Thyroid gland (tissue), 4 donors: Measurements from ENCODE around the gene BLACAT1. TPM values are rescaled to one million over a fixed set of nuclear protein-coding genes. Genes with fewer than 3 reads are reported as not detected.

Experiments
- DNase-seq, 2 donors: peaks; one replicate each; pipeline ENCODE4 v3.0.0-alpha.2; 2019
- H3K27ac ChIP-seq, 3 donors: fragments of 200-600 bp; sonication (generic); 1 replicate in 2 of 3; 2 replicates in 1 of 3; pipeline ENCODE4 v1.5.1; 2016 to 2019; ENCODE audit warnings: mild to moderate bottlenecking in 1 of 3, moderate library complexity in 1 of 3
- H3K27me3 ChIP-seq: fragments of 200-600 bp; sonication (generic); one replicate; pipeline ENCODE4 v1.5.1; 2019
- H3K36me3 ChIP-seq, 2 donors: fragments of 200-600 bp; sonication (generic); one replicate each; pipeline ENCODE4 v1.5.1; 2016 to 2019
- H3K4me1 ChIP-seq, 2 donors: fragments of 200-600 bp; sonication (generic); one replicate each; pipeline ENCODE4 v1.5.1; 2017 to 2019
- H3K4me3 ChIP-seq, 3 donors: fragments of 200-600 bp; sonication (generic); replicated peaks in 1 of 3; 1 replicate in 2 of 3; 2 replicates in 1 of 3; pipeline ENCODE4 v1.5.1; 2016; ENCODE audit warnings: mild to moderate bottlenecking in 1 of 3
- H3K9me3 ChIP-seq: fragments of 200-600 bp; sonication (generic); one replicate; pipeline ENCODE4 v1.5.1; 2017
- POLR2A ChIP-seq, 2 donors: fragments of 450-650 bp; IDR thresholded peaks; one replicate each; pipeline ENCODE4 v1.6.1; 2017; ENCODE audit warnings: antibody characterized with exemption in 2 of 2, mild to moderate bottlenecking in 2 of 2, moderate library complexity in 1 of 2
- WGBS, 2 donors: methylation state at CpG; one replicate each; pipeline ENCODE4 v1.1.5; 2017; 5-methylcytosine and 5-hydroxymethylcytosine counted together
- intact Hi-C: fragments of 100-400 bp; cut with DNase I; formaldehyde crosslinking; loops from one replicate; pipeline ENCODE4 v1.15.1; 2023
- total RNA-seq, 4 donors: library from RNA; depleted of rRNA; stranded (reverse); fragments of >200 nt; gene quantifications; one replicate each; pipeline ENCODE4 v1.2.3, GENCODE V29; 2016
- TF ChIP-seq, protein P1 (sequence below), 6 experiments: fragments of 200-600 bp in 3 of 6; fragments of 450-650 bp in 3 of 6; sonication (generic) in 3 of 6; IDR thresholded peaks; one replicate each; pipeline ENCODE4 v1.5.1; 2016 to 2019; ENCODE audit warnings: antibody characterized with exemption in 6 of 6, mild to moderate bottlenecking in 2 of 6, inconsistent platforms in 1 of 6, moderate library complexity in 1 of 6

The BLACAT1 gene
- total RNA-seq, 4 donors from 2014 or later = 2.3 to 4.2 (median 3.2) TPM

DNA sequence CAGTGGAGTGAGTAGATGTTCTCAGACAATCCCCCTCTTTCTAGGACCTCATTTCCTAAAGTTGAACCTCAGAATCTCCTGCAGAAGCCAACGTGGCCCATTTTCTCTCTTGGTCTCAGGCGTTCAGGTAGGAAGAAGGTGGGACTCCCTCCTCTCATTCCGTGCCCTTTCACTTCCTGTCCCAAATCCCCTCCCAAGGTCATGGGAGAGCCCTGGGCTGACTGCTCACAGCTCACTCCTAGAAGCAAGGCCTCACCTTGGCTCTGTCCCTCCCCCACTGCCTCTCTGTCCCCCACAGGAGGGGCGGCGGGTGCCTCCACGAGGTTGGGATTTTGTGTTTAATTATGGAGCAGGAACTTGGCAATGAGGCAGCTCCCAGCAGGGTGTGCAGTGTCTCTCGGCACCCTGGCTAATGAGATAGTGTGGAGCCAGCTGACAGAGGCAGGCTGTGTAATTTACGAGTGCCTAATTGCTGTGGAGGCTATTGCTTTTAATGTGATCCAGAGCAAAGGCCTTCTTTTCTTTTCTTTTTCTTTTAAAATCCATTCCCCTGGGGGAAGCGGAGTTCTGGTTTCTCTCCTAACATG is 39.5 kb upstream of the BLACAT1 start:
- Histone ChIP-seq H3K27me3 (no peaks in the 10 kb centered on the region), H3K9me3 (no peaks in the 10 kb centered on the region), H3K36me3 (no peaks in the 10 kb centered on the region), H3K27ac (no peak overlapping the region), H3K4me1 (peaks cover 0 to 10% of the 10 kb centered on the region in 2 donors), H3K4me3 (no peak overlapping the region)
- intact Hi-C loops = no loop called here
- WGBS, 2 donors = 70 to 71% methylated on average over 9 of the region's 9 CpGs
- no peak for TF ChIP-seq POLR2A (IDR thresholded peaks at IDR 0.05)
- TF ChIP-seq, protein P1, sequence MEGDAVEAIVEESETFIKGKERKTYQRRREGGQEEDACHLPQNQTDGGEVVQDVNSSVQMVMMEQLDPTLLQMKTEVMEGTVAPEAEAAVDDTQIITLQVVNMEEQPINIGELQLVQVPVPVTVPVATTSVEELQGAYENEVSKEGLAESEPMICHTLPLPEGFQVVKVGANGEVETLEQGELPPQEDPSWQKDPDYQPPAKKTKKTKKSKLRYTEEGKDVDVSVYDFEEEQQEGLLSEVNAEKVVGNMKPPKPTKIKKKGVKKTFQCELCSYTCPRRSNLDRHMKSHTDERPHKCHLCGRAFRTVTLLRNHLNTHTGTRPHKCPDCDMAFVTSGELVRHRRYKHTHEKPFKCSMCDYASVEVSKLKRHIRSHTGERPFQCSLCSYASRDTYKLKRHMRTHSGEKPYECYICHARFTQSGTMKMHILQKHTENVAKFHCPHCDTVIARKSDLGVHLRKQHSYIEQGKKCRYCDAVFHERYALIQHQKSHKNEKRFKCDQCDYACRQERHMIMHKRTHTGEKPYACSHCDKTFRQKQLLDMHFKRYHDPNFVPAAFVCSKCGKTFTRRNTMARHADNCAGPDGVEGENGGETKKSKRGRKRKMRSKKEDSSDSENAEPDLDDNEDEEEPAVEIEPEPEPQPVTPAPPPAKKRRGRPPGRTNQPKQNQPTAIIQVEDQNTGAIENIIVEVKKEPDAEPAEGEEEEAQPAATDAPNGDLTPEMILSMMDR (IDR thresholded peaks at IDR 0.05) = no peak
- no peak for DNase-seq

DNA sequence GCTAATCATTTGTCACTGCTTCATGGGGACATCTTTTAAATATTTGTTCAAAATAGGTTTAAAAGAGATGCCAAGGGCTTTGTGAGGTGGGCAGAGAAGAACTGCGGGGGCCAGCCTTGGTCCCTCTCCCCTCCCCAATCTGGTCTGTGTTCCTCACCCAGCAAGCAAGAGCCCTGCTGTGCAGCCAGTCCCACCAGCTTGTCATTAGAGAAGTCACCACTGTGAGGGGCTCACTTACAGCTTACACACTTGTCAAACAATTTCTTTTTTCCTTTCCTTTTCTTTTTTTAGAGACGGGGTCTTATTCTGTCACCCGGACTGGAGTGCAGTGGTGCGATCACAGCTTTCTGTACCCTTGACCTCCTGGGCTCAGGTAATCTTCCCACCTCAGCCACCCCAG is 38.3 kb upstream of the BLACAT1 start:
- 71 to 75% methylated on average over 4 of the region's 4 CpGs for whole genome bisulfite sequencing, 2 donors
- TF ChIP-seq POLR2A (IDR thresholded peaks at IDR 0.05) = no peak
- TF ChIP-seq, protein P1 (IDR thresholded peaks at IDR 0.05) = no peak
- intact Hi-C loops = no loop called here
- peaks cover 0 to 10% of the 10 kb centered on the region in 2 donors for H3K4me1 ChIP-seq
- no peaks in the 10 kb centered on the region for H3K36me3 ChIP-seq
- no peak overlapping the region for H3K4me3 ChIP-seq
- H3K27ac ChIP-seq = no peak overlapping the region
- DNase-seq = no peak
- no peaks in the 10 kb centered on the region for H3K27me3 ChIP-seq
- H3K9me3 ChIP-seq = no peaks in the 10 kb centered on the region

DNA sequence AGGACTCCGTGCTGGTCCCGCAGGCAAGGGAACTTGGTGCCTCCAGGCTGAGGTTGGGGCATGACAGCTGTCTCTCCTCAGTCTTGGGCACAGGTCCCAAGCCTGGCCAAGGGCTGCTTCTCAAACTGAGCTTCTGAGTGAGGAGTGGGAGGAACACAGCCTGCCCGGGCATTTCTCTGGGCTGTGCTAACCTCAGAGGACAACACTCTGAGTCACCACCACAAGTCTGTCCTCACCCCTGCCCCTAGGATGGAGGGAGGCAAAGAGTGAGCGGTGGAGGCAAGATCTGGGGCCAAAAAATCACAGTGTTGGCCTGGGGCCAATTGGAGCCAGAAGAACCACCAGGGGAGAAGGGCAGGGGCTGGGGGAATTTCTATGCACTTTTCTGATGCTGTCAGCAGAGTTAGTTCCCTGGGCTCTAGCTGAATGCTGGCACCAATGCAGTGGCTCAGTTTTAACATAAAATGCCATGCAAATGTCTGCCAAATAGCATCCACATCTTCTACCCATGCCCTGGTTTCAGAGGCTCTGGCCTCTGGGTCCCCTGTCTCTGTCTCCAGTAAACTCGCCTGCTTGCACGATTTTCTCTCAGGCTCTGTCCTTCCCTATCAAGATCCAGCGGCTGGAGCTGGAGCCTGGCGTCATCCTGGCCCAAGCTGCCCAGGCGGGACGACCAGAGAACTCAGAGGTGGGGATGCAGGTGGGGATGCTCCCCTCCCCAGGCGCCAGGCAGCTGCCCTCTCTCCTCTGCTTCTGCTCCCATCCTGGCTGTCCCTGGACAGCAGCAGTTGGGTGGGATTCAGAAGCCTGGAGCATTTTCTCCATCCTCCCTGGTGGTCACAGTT is 37.6 kb upstream of the BLACAT1 start:
- WGBS, 2 donors = 39 to 58% methylated on average over 9 to 11 of the region's 11 CpGs
- H3K4me3 ChIP-seq = no peak overlapping the region
- H3K27ac ChIP-seq = no peak overlapping the region
- peaks cover 0 to 10% of the 10 kb centered on the region in 2 donors for H3K4me1 ChIP-seq
- no peaks in the 10 kb centered on the region for H3K36me3 ChIP-seq
- DNase-seq = no peak
- no peak for TF ChIP-seq POLR2A (IDR thresholded peaks at IDR 0.05)
- TF ChIP-seq, protein P1 (IDR thresholded peaks at IDR 0.05) = no peak
- intact Hi-C loops = no loop called here
- no peaks in the 10 kb centered on the region for H3K27me3 ChIP-seq
- no peaks in the 10 kb centered on the region for H3K9me3 ChIP-seq

DNA sequence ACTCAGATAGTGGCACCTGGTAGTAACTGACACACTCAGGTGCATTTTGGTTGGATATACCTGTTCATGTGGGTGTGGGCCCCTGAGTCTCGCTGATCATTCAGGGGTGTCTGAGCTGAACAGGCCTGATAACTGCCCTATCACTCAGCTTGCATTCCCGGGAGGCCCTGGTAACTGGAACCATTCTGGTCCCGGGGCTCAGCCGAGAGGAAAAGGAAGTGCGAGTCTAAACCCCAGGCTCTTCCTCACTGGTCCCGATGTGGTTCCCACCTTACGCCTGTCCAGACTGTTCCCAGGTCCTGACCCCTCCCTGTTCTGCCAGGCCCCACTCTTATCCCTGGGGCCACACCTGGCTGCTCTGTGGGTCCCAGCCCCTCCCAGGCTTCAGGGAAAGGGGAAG is 36.9 kb upstream of the BLACAT1 start:
- no peak overlapping the region for H3K27ac ChIP-seq
- no peaks in the 10 kb centered on the region for H3K36me3 ChIP-seq
- H3K4me1 ChIP-seq = peaks cover 0 to 10% of the 10 kb centered on the region in 2 donors
- intact Hi-C loops = no loop called here
- H3K4me3 ChIP-seq = no peak overlapping the region
- no peak for TF ChIP-seq POLR2A (IDR thresholded peaks at IDR 0.05)
- TF ChIP-seq, protein P1 (IDR thresholded peaks at IDR 0.05) = no peak
- 39 to 73% methylated on average over 2 to 5 of the region's 7 CpGs for WGBS, 2 donors
- no peak for DNase-seq
- H3K27me3 ChIP-seq = no peaks in the 10 kb centered on the region
- H3K9me3 ChIP-seq = no peaks in the 10 kb centered on the region

DNA sequence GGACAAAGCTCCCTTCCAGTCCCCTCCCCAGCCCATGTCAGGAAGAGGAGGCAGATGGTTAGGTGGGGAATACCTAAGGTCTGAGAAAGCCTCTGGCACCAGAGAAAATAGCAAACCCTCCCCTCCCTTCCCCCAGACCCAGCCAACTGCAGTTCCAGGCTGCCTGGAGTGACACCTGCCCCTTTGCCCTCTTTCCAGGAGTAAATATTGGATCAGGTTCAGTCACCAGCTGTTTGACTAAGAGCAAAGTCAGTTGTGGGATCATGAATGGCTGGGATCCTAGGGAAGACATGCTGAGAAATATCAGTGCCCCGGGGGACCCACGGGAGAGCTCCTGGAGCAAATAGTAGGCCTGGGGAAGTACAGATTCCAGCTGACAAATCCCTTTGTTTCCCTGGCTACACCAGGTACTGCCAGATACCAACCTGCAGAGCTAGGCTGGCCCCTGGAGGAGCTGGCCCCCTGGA is 36.4 kb upstream of the BLACAT1 start:
- no peaks in the 10 kb centered on the region for H3K36me3 ChIP-seq
- peaks cover 0 to 10% of the 10 kb centered on the region in 2 donors for H3K4me1 ChIP-seq
- DNase-seq = no peak
- H3K27ac ChIP-seq = no peak overlapping the region
- no peak overlapping the region for H3K4me3 ChIP-seq
- TF ChIP-seq POLR2A (IDR thresholded peaks at IDR 0.05) = no peak
- TF ChIP-seq, protein P1 (IDR thresholded peaks at IDR 0.05) = no peak
- no peaks in the 10 kb centered on the region for H3K27me3 ChIP-seq
- intact Hi-C loops = no loop called here
- H3K9me3 ChIP-seq = no peaks in the 10 kb centered on the region
- WGBS, 2 donors = 45 to 75% methylated on average over 2 of the region's 2 CpGs
